ENCODE data around the gene MIGA1.

DNA sequence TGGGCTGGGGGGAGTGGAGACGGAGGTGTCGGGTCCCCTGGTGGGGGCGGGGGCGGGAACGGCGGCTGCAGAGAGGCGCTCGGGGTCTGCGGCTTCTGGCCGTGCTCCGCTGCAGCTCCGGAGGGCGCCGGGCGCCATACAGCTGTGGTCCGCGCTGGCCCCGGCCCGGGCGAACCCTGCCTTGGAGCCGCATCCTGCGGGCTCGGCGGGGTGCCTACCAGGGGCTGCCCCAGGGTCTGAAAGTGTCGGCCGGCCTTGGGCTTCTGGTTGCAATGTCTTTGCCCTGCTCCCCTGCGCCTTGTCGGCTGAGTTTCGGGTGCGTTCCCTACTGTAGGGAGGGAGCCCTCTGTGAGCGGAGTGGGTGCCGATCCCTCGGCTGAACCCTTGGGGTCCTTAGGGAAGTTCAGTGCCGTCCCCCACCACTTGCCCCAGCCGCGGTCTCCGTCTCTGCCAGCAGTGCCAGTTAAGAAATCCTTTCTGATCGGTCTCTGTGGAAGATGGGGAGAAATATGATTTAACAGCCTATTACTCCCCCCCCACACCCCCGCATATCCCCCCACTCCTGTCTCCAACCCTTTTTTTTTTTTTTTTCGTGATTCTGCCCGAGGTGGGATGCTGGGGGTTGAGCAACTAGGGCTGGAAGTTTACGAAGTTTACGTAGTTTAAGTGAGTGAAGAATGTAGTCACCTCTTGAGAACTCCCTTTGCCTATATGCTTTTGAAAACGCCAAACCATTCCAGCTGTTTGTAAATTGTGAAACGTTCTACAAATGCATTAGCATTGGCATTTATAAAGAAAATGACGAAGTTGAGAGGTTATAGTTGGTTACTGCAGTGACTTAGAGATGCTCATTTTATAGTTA, 109.6 kb downstream of the MIGA1 start:
- TF ChIP-seq, protein P1, sequence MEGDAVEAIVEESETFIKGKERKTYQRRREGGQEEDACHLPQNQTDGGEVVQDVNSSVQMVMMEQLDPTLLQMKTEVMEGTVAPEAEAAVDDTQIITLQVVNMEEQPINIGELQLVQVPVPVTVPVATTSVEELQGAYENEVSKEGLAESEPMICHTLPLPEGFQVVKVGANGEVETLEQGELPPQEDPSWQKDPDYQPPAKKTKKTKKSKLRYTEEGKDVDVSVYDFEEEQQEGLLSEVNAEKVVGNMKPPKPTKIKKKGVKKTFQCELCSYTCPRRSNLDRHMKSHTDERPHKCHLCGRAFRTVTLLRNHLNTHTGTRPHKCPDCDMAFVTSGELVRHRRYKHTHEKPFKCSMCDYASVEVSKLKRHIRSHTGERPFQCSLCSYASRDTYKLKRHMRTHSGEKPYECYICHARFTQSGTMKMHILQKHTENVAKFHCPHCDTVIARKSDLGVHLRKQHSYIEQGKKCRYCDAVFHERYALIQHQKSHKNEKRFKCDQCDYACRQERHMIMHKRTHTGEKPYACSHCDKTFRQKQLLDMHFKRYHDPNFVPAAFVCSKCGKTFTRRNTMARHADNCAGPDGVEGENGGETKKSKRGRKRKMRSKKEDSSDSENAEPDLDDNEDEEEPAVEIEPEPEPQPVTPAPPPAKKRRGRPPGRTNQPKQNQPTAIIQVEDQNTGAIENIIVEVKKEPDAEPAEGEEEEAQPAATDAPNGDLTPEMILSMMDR (IDR thresholded peaks at IDR 0.05; ENCODE audit: low read depth, low read length) = no peak
- no peak for TF ChIP-seq EZH2phosphoT487 (IDR thresholded peaks at IDR 0.05; ENCODE audit: low read depth)

Measured in OCI-LY3 (cell line).